ENCODE results near the gene TUT7.

TUT7 gene

GRCh38 chr9:86344818-86345217 lies 9.4 kb downstream of the TUT7 start:
- H3K9me2 ChIP-seq (replicated peaks; ENCODE audit: insufficient read depth, low read length) = no peaks in the 10 kb centered on the region
- H3K27ac ChIP-seq (ENCODE audit: low read depth, low read length) = no peak overlapping the region
- H3K4me3 ChIP-seq (ENCODE audit: insufficient read depth, low read length, poor library complexity, severe bottlenecking) = no peak overlapping the region
- peaks cover 52% of the 10 kb centered on the region for H3K36me3 ChIP-seq (ENCODE audit: low read length)
- H3K79me2 ChIP-seq (ENCODE audit: insufficient read depth, low read length) = peaks cover 47% of the 10 kb centered on the region
- H3K27me3 ChIP-seq (ENCODE audit: low read length) = no peaks in the 10 kb centered on the region
- 0 out of 2 replicates have a peak, but pooled peaks cover 10% of the 10 kb centered on the region for H3F3A ChIP-seq (ENCODE audit: insufficient read depth)
- no peak overlapping the region for H2AFZ ChIP-seq (ENCODE audit: low read depth, low read length, severe bottlenecking)
- TF ChIP-seq EZH2phosphoT487 (conservative IDR thresholded peaks at IDR 0.05; ENCODE audit: low read length) (no peak), CTCF (IDR thresholded peaks at IDR 0.05; ENCODE audit: insufficient read depth, low read length, poor library complexity, severe bottlenecking) (no peak)
- no peaks in the 10 kb centered on the region for H4K20me1 ChIP-seq (ENCODE audit: low read depth, low read length)
- no peak overlapping the region for H3K4me2 ChIP-seq (ENCODE audit: low read depth, low read length, poor library complexity, severe bottlenecking)
- no peaks in the 10 kb centered on the region for H3K9me3 ChIP-seq (ENCODE audit: insufficient read depth, low read length)
- H3K9ac ChIP-seq (ENCODE audit: low read length) = no peak overlapping the region

GRCh38 chr9:86342269-86342668 lies 11.9 kb downstream of the TUT7 start:
- Histone ChIP-seq H3F3A (ENCODE audit: insufficient read depth) (0 out of 2 replicates have a peak, but pooled peaks cover 15% of the 10 kb centered on the region), H3K27ac (ENCODE audit: low read depth, low read length) (no peak overlapping the region), H3K27me3 (ENCODE audit: low read length) (no peaks in the 10 kb centered on the region), H3K79me2 (ENCODE audit: insufficient read depth, low read length) (peaks cover 22% of the 10 kb centered on the region), H4K20me1 (ENCODE audit: low read depth, low read length) (no peaks in the 10 kb centered on the region), H3K4me3 (ENCODE audit: insufficient read depth, low read length, poor library complexity, severe bottlenecking) (no peak overlapping the region), H3K36me3 (ENCODE audit: low read length) (peaks cover 64% of the 10 kb centered on the region), H2AFZ (ENCODE audit: low read depth, low read length, severe bottlenecking) (no peak overlapping the region), H3K9me3 (ENCODE audit: insufficient read depth, low read length) (no peaks in the 10 kb centered on the region), H3K4me2 (ENCODE audit: low read depth, low read length, poor library complexity, severe bottlenecking) (no peak overlapping the region), H3K9me2 (replicated peaks; ENCODE audit: insufficient read depth, low read length) (no peaks in the 10 kb centered on the region), H3K9ac (ENCODE audit: low read length) (no peak overlapping the region)
- TF ChIP-seq CTCF (IDR thresholded peaks at IDR 0.05; ENCODE audit: insufficient read depth, low read length, poor library complexity, severe bottlenecking) (no peak), EZH2phosphoT487 (conservative IDR thresholded peaks at IDR 0.05; ENCODE audit: low read length) (no peak)

- peaks cover 76% of the 10 kb centered on the region for H3K36me3 ChIP-seq (ENCODE audit: low read length)
- H3K79me2 ChIP-seq (ENCODE audit: insufficient read depth, low read length) = peaks cover 10% of the 10 kb centered on the region
- no peaks in the 10 kb centered on the region for H3K9me3 ChIP-seq (ENCODE audit: insufficient read depth, low read length)
- no peak overlapping the region for H3K4me3 ChIP-seq (ENCODE audit: insufficient read depth, low read length, poor library complexity, severe bottlenecking)
- H3K27me3 ChIP-seq (ENCODE audit: low read length) = no peaks in the 10 kb centered on the region
- no peak overlapping the region for H3K27ac ChIP-seq (ENCODE audit: low read depth, low read length)
- 0 out of 2 replicates have a peak, but pooled peaks cover 15% of the 10 kb centered on the region for H3F3A ChIP-seq (ENCODE audit: insufficient read depth)
- TF ChIP-seq EZH2phosphoT487 (conservative IDR thresholded peaks at IDR 0.05; ENCODE audit: low read length) (no peak), CTCF (IDR thresholded peaks at IDR 0.05; ENCODE audit: insufficient read depth, low read length, poor library complexity, severe bottlenecking) (no peak)
- no peak overlapping the region for H3K4me2 ChIP-seq (ENCODE audit: low read depth, low read length, poor library complexity, severe bottlenecking)
- H3K9ac ChIP-seq (ENCODE audit: low read length) = no peak overlapping the region
- no peaks in the 10 kb centered on the region for H3K9me2 ChIP-seq (replicated peaks; ENCODE audit: insufficient read depth, low read length)
- no peak overlapping the region for H2AFZ ChIP-seq (ENCODE audit: low read depth, low read length, severe bottlenecking)
- H4K20me1 ChIP-seq (ENCODE audit: low read depth, low read length) = no peaks in the 10 kb centered on the region
Observed at GRCh38 chr9:86341007-86341491, 13.2 kb downstream of the TUT7 start.

Measured in SU-DHL-6 (cell line).